Hepatocyte (in vitro differentiated cells): ENCODE measurements around the gene CNTNAP2. TPM values are rescaled to one million over a fixed set of nuclear protein-coding genes. Genes with fewer than 3 reads are reported as not detected.

ENCODE experiments used
- DNase-seq: peaks from one replicate; pipeline ENCODE4 v3.0.0-alpha.2; 2016; ENCODE audit warnings: low spot score
- H2AFZ ChIP-seq: fragments of 200-600 bp; sonication (generic); 2 replicates; pipeline ENCODE4 v1.6.0; 2016; ENCODE audit warnings: antibody characterized with exemption, mild to moderate bottlenecking
- H3K27ac ChIP-seq: fragments of 200-600 bp; sonication (generic); 2 replicates; pipeline ENCODE4 v1.5.1; 2016; ENCODE audit warnings: mild to moderate bottlenecking
- H3K27me3 ChIP-seq: fragments of 200-600 bp; sonication (generic); 2 replicates; pipeline ENCODE4 v1.6.1; 2016
- H3K36me3 ChIP-seq: fragments of 200-600 bp; sonication (generic); replicated peaks from 2 replicates; pipeline ENCODE4 v1.5.1; 2016; ENCODE audit warnings: low read depth; ENCODE audit not compliant: insufficient read depth
- H3K4me1 ChIP-seq: fragments of 200-600 bp; sonication (generic); 2 replicates; pipeline ENCODE4 v1.5.1; 2016; ENCODE audit warnings: mild to moderate bottlenecking, moderate library complexity; ENCODE audit not compliant: insufficient read depth
- H3K4me2 ChIP-seq: fragments of 200-600 bp; sonication (generic); 2 replicates; pipeline ENCODE4 v1.6.0; 2016
- H3K4me3 ChIP-seq: fragments of 200-600 bp; sonication (generic); 2 replicates; pipeline ENCODE4 v1.5.1; 2016; ENCODE audit warnings: mild to moderate bottlenecking
- H3K79me2 ChIP-seq: fragments of 200-600 bp; sonication (generic); 2 replicates; pipeline ENCODE4 v1.6.0; 2017; ENCODE audit warnings: mild to moderate bottlenecking
- H3K9me2 ChIP-seq: fragments of 200-600 bp; sonication (generic); replicated peaks from 2 replicates; pipeline ENCODE4 v1.6.0; 2017; ENCODE audit warnings: mild to moderate bottlenecking; ENCODE audit not compliant: insufficient read depth
- H3K9me3 ChIP-seq: fragments of 200-600 bp; sonication (generic); 2 replicates; pipeline ENCODE4 v1.5.1; 2016; ENCODE audit warnings: low read depth, mild to moderate bottlenecking
- H4K20me1 ChIP-seq: fragments of 200-600 bp; sonication (generic); 2 replicates; pipeline ENCODE4 v1.6.0; 2016; ENCODE audit warnings: mild to moderate bottlenecking; ENCODE audit not compliant: insufficient read depth, poor library complexity, severe bottlenecking
- CTCF ChIP-seq: fragments of 200-600 bp; sonication (generic); IDR thresholded peaks from 2 replicates; pipeline ENCODE4 v1.5.1; 2016; ENCODE audit warnings: antibody characterized with exemption, mild to moderate bottlenecking; ENCODE audit not compliant: poor library complexity
- EZH2 ChIP-seq: fragments of 200-600 bp; sonication (generic); IDR thresholded peaks from 2 replicates; pipeline ENCODE4 v1.6.1; 2016; ENCODE audit warnings: antibody characterized with exemption, mild to moderate bottlenecking, borderline replicate concordance
- EZH2phosphoT487 ChIP-seq: fragments of 200-600 bp; sonication (generic); IDR thresholded peaks from one replicate; pipeline ENCODE4 v1.6.1; 2018; ENCODE audit warnings: antibody characterized with exemption, mild to moderate bottlenecking, low read depth, moderate library complexity; ENCODE audit not compliant: unreplicated experiment, severe bottlenecking
- WGBS: methylation state at CpG from one replicate; pipeline ENCODE4 v1.1.6; 2016; ENCODE audit warnings: low lambda C conversion rate; ENCODE audit errors: missing lambda C conversion rate; 5-methylcytosine and 5-hydroxymethylcytosine counted together
- polyA plus RNA-seq: library from polyadenylated mRNA; unstranded; fragments of >200 nt; fragmentation: Nextera tagmentation; extraction: Ambion mirVana; gene quantifications from 2 replicates; pipeline ENCODE4 v1.2.1, GENCODE V29; 2016
- total RNA-seq: library from RNA; depleted of rRNA; stranded (reverse); fragments of >200 nt; gene quantifications from 2 replicates; pipeline ENCODE4 v1.2.3, GENCODE V29; 2014

The CNTNAP2 gene
- total and polyA plus RNA-seq, 2 experiments from 2014 or later = 7.5 to 14.7 TPM

GRCh38 chr7:146864644-146865043, 748.0 kb downstream of the CNTNAP2 start:
- Histone ChIP-seq H3K4me1 (no peaks in the 10 kb centered on the region), H3K27ac (no peak overlapping the region), H2AFZ (no peak overlapping the region), H3K27me3 (no peaks in the 10 kb centered on the region), H3K9me3 (no peaks in the 10 kb centered on the region), H3K4me3 (no peak overlapping the region), H3K79me2 (no peaks in the 10 kb centered on the region), H3K9me2 (no peaks in the 10 kb centered on the region), H3K36me3 (no peaks in the 10 kb centered on the region), H3K4me2 (no peak overlapping the region), H4K20me1 (no peaks in the 10 kb centered on the region)
- 85% methylated on average over 2 of the region's 2 CpGs for WGBS
- DNase-seq = no peak
- no peak for TF ChIP-seq EZH2phosphoT487
- no peak for TF ChIP-seq EZH2
- TF ChIP-seq CTCF = no peak

- H3K27ac ChIP-seq = no peak overlapping the region
- no peaks in the 10 kb centered on the region for H3K9me2 ChIP-seq
- no peaks in the 10 kb centered on the region for H3K9me3 ChIP-seq
- TF ChIP-seq EZH2phosphoT487 = no peak
- TF ChIP-seq CTCF = no peak
- TF ChIP-seq EZH2 = no peak
- H3K79me2 ChIP-seq = no peaks in the 10 kb centered on the region
- WGBS = 75% methylated on average over 2 of the region's 2 CpGs
- H3K4me3 ChIP-seq = no peak overlapping the region
- H2AFZ ChIP-seq = no peak overlapping the region
- no peaks in the 10 kb centered on the region for H3K4me1 ChIP-seq
- no peaks in the 10 kb centered on the region for H3K36me3 ChIP-seq
- no peaks in the 10 kb centered on the region for H4K20me1 ChIP-seq
- H3K4me2 ChIP-seq = no peak overlapping the region
- DNase-seq = no peak
- H3K27me3 ChIP-seq = no peaks in the 10 kb centered on the region
Measured at GRCh38 chr7:146865696-146866095, 749.1 kb downstream of the CNTNAP2 start.

GRCh38 chr7:146874722-146875121, 758.1 kb downstream of the CNTNAP2 start:
- no peaks in the 10 kb centered on the region for H3K27me3 ChIP-seq
- H3K4me1 ChIP-seq = no peaks in the 10 kb centered on the region
- no peak overlapping the region for H3K27ac ChIP-seq
- H3K36me3 ChIP-seq = no peaks in the 10 kb centered on the region
- H3K4me3 ChIP-seq = no peak overlapping the region
- DNase-seq = no peak
- H3K79me2 ChIP-seq = no peaks in the 10 kb centered on the region
- H3K4me2 ChIP-seq = no peak overlapping the region
- 85% methylated on average over 4 of the region's 4 CpGs for WGBS
- H4K20me1 ChIP-seq = no peaks in the 10 kb centered on the region
- H3K9me2 ChIP-seq = no peaks in the 10 kb centered on the region
- H2AFZ ChIP-seq = no peak overlapping the region
- TF ChIP-seq EZH2phosphoT487 (no peak), EZH2 (no peak), CTCF (no peak)
- no peaks in the 10 kb centered on the region for H3K9me3 ChIP-seq

- H3K36me3 ChIP-seq = no peaks in the 10 kb centered on the region
- no peaks in the 10 kb centered on the region for H3K27me3 ChIP-seq
- no peaks in the 10 kb centered on the region for H3K9me3 ChIP-seq
- no peak overlapping the region for H3K4me3 ChIP-seq
- no peak overlapping the region for H2AFZ ChIP-seq
- H3K79me2 ChIP-seq = no peaks in the 10 kb centered on the region
- WGBS = 59% methylated on average over 3 of the region's 3 CpGs
- no peaks in the 10 kb centered on the region for H4K20me1 ChIP-seq
- H3K9me2 ChIP-seq = no peaks in the 10 kb centered on the region
- H3K27ac ChIP-seq = no peak overlapping the region
- H3K4me1 ChIP-seq = no peaks in the 10 kb centered on the region
- H3K4me2 ChIP-seq = no peak overlapping the region
- TF ChIP-seq EZH2 (no peak), CTCF (no peak), EZH2phosphoT487 (no peak)
- no peak for DNase-seq
Measured at GRCh38 chr7:146875237-146875785, 758.7 kb downstream of the CNTNAP2 start.
